Right lobe of liver (tissue), 6 donors: ENCODE measurements around the gene TRAF3. TPM values are rescaled to one million over a fixed set of nuclear protein-coding genes. Genes with fewer than 3 reads are reported as not detected.

ENCODE experiments used
- ATAC-seq, 4 donors: fragments of 200-7000 bp; cut with Tn5 transposase; one replicate each; pipeline ENCODE4 v1.9.1; 2020; ENCODE audit warnings: mild to moderate bottlenecking in 4 of 4, moderate library complexity in 4 of 4
- DNase-seq, 3 donors: peaks; one replicate each; pipeline ENCODE4 v3.0.0-alpha.2; 2020
- H3K27ac ChIP-seq, 3 donors: fragments of 200-600 bp; one replicate each; pipeline ENCODE4 v1.8.0; 2022
- H3K27me3 ChIP-seq, 2 donors: fragments of 200-600 bp; one replicate each; pipeline ENCODE4 v1.8.0; 2022
- H3K36me3 ChIP-seq, 4 donors: fragments of 200-600 bp; sonication (generic) in 1 of 4; one replicate each; pipeline versions ENCODE4 v1.5.1 to v1.8.0; 2017 to 2022; ENCODE audit warnings: control low read depth in 1 of 4
- H3K4me1 ChIP-seq, 4 donors: fragments of 200-600 bp; sonication (generic) in 1 of 4; one replicate each; pipeline versions ENCODE4 v1.5.1 to v1.8.0; 2017 to 2022; ENCODE audit warnings: control low read depth in 1 of 4
- H3K4me3 ChIP-seq, 3 donors: fragments of 200-600 bp; one replicate each; pipeline ENCODE4 v1.8.0; 2022
- H3K9me3 ChIP-seq, 4 donors: fragments of 200-600 bp; sonication (generic) in 1 of 4; one replicate each; pipeline versions ENCODE4 v1.5.1 to v1.8.0; 2017 to 2022; ENCODE audit warnings: control low read depth in 1 of 4
- POLR2A ChIP-seq: fragments of 450-650 bp; IDR thresholded peaks from one replicate; pipeline ENCODE4 v1.6.1; 2017; ENCODE audit warnings: antibody characterized with exemption, mild to moderate bottlenecking
- WGBS: methylation state at CpG from one replicate; pipeline ENCODE4 v1.1.6; 2018; ENCODE audit warnings: low coverage, low lambda C conversion rate; ENCODE audit not compliant: insufficient coverage; ENCODE audit errors: missing lambda C conversion rate; 5-methylcytosine and 5-hydroxymethylcytosine counted together
- intact Hi-C, 2 donors: fragments of 100-400 bp; cut with DNase I; formaldehyde crosslinking; loops; one replicate each; pipeline versions ENCODE4 v1.11.2 to v1.14.1; 2022
- total RNA-seq, 6 experiments: library from RNA; depleted of rRNA in 2 of 6; stranded (reverse); fragments of >200 nt in 2 of 6; fragmentation: NEBNext Ultra II Directional in 3 of 6; extraction: Animal tissue kit (Norgen Biotek cat#: 25700) in 3 of 6; gene quantifications; one replicate each; pipeline versions ENCODE4 v1.1.0 to v1.2.4, GENCODE V29; 2016 to 2023
- TF ChIP-seq, protein P1 (sequence below), 4 donors: fragments of 200-600 bp in 3 of 4; fragments of 450-650 bp in 1 of 4; IDR thresholded peaks; one replicate each; pipeline versions ENCODE4 v1.5.1 to v1.8.0; 2016 to 2022; ENCODE audit warnings: antibody characterized with exemption in 4 of 4, mild to moderate bottlenecking in 2 of 4
- donor health status: DM: no; HTN: yes; CAD: no.
- donor health status: DM: no; HTN: no; CAD: no.
- donor health status: DM: no; HTN: no; CAD: no.
- donor health status: DM: no; HTN: yes; CAD: no.
- donor health status: DM: no; HTN: yes; CAD: no.

TRAF3 gene
- total RNA-seq, 6 experiments from 2014 or later, result 5.6 to 10.5 (median 8.3) TPM

- DNase-seq (no peak), ATAC-seq (no peak)
- H3K36me3 ChIP-seq, result no peaks in the 10 kb centered on the region
- no peaks in the 10 kb centered on the region for H3K9me3 ChIP-seq
- no peak overlapping the region for H3K4me3 ChIP-seq
- WGBS, result 50% methylated on average over 2 of the region's 2 CpGs
- intact Hi-C loops, result loop anchor here (5.0 to 10.0 kb wide), 2 partner anchors 144 to 146 kb away; partner anchors contain the start of gene TRAF3 (in 1 of the 2)
- peaks cover 0 to 8% (median 3%) of the 10 kb centered on the region in 4 donors for H3K4me1 ChIP-seq
- no peak for TF ChIP-seq POLR2A
- TF ChIP-seq, protein P1, sequence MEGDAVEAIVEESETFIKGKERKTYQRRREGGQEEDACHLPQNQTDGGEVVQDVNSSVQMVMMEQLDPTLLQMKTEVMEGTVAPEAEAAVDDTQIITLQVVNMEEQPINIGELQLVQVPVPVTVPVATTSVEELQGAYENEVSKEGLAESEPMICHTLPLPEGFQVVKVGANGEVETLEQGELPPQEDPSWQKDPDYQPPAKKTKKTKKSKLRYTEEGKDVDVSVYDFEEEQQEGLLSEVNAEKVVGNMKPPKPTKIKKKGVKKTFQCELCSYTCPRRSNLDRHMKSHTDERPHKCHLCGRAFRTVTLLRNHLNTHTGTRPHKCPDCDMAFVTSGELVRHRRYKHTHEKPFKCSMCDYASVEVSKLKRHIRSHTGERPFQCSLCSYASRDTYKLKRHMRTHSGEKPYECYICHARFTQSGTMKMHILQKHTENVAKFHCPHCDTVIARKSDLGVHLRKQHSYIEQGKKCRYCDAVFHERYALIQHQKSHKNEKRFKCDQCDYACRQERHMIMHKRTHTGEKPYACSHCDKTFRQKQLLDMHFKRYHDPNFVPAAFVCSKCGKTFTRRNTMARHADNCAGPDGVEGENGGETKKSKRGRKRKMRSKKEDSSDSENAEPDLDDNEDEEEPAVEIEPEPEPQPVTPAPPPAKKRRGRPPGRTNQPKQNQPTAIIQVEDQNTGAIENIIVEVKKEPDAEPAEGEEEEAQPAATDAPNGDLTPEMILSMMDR (IDR thresholded peaks at IDR 0.05), result no peak
- no peak overlapping the region for H3K27ac ChIP-seq
- H3K27me3 ChIP-seq, result no peaks in the 10 kb centered on the region
Measured at GRCh38 chr14:102918438-102918837, 141.2 kb downstream of the TRAF3 start.

- no peak for DNase-seq
- Histone ChIP-seq H3K4me1 (peaks cover 0 to 14% (median 0%) of the 10 kb centered on the region in 4 donors), H3K27ac (no peak overlapping the region), H3K27me3 (no peaks in the 10 kb centered on the region), H3K9me3 (no peaks in the 10 kb centered on the region), H3K36me3 (no peaks in the 10 kb centered on the region), H3K4me3 (no peak overlapping the region)
- ATAC-seq, result no peak
- TF ChIP-seq, protein P1 (IDR thresholded peaks at IDR 0.05), result no peak
- 92% methylated on average over 5 of the region's 5 CpGs for WGBS
- intact Hi-C loops, result no loop called here
Measured at GRCh38 chr14:102920273-102920997, 143.2 kb downstream of the TRAF3 start.

DNA sequence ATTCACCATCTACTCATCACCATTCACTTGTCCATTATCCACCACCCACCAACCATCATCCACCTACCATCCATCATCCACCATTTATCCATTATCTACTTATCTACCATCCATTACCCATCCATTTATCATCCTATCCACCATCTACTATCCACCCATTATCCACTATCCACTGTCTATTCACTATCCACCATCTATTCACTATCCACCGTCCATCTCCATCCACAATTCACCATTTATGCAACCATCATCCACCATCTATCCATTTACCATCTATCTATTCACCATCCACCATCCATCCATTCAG, 143.7 kb downstream of the TRAF3 start:
- no peak for TF ChIP-seq POLR2A
- TF ChIP-seq, protein P1 (IDR thresholded peaks at IDR 0.05), result no peak
- intact Hi-C loops, result no loop called here
- ATAC-seq (no peak), DNase-seq (no peak)
- Histone ChIP-seq H3K36me3 (no peaks in the 10 kb centered on the region), H3K9me3 (no peaks in the 10 kb centered on the region), H3K27me3 (no peaks in the 10 kb centered on the region), H3K27ac (no peak overlapping the region), H3K4me1 (peaks cover 0 to 14% (median 0%) of the 10 kb centered on the region in 4 donors), H3K4me3 (no peak overlapping the region)
- 90% methylated on average over 1 of the region's 1 CpG for WGBS

GRCh38 chr14:102922490-102923200, 145.4 kb downstream of the TRAF3 start, which contains the start of gene AMN:
TSS of gene AMN (plus strand) at chr14:102922663. CDS start at chr14:102922689, 26 bp downstream.
- no peak for TF ChIP-seq POLR2A
- TF ChIP-seq, protein P1 (IDR thresholded peaks at IDR 0.05), result no peak
- peak in 2 of 3 donors; percentile 76 to 80 for DNase-seq
- ATAC-seq, result peak; percentile 63 to 85 (median 80)

More at GRCh38 chr14:102922490-102923200, 145.4 kb downstream of the TRAF3 start, which contains the start of gene AMN:
- Histone ChIP-seq H3K36me3 (no peaks in the 10 kb centered on the region), H3K27ac (no peak within 1 kb of the TSS), H3K9me3 (no peaks in the 10 kb centered on the region), H3K27me3 (no peaks in the 10 kb centered on the region), H3K4me3 (peak within 1 kb of the TSS; percentile 36 to 68 (median 64)), H3K4me1 (peaks cover 0 to 14% (median 0%) of the 10 kb centered on the region in 4 donors)
- intact Hi-C loops, result no loop called here
- 3% methylated on average over 5 of the region's 56 CpGs for WGBS
